GM19351 (cell line): ENCODE measurements around the gene SRD5A3.
"Not testable (repeated sequence)": the region's sequence is repeated elsewhere in the genome, so short reads cannot be mapped to it uniquely, and the experiment has no call there.

ENCODE experiments used
- ATAC-seq: cut with Tn5 transposase; IDR thresholded peaks from one replicate; pipeline ENCODE4 v1.9.1; 2021; ENCODE audit warnings: mild to moderate bottlenecking, moderate library complexity; ENCODE audit not compliant: unreplicated experiment

SRD5A3 gene

GRCh38 chr4:55345054-55345453 is 988 bp upstream of the SRD5A3 start:
- no peak for ATAC-seq

DNA sequence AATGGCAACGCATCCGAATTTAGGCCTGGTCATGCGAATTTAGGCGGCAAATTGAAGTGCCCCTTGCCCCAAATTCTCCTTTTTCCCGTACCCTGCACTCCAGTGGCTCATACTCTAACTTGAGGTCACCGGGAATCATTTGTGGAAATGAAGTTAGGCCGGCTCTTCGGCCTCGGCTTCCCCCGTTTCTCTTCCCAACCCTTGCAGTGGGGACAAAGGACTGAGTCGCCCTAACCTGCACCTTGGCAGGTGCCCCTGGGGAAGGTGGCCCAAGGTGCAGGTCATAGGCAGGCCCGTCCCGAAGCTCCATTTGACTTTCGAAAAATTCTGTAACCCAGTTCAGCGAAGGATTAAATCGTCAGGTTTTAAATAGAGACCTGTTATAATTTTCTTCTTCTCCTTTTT is 811 bp downstream of the SRD5A3 start:
- ATAC-seq: no peak

GRCh38 chr4:55347610-55348228 is 1.7 kb downstream of the SRD5A3 start:
- no peak for ATAC-seq

DNA sequence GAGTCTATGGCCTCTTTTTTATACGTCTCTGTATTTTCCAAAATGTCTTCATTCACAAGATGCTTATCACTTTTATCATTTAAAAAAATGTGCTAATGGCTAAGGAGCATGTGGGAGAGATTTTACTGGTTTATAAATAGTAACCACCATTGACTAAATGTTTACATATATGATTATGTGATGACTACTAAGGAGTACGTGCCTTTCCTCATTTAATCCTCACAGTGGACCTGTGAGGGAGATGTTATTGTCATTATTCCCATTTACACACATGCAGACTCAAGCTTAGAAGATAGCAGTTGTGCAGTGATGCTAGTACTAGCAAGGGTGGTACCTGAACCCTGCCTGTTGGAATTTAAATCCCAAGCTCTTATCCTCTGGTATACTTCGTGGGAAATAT is 2.4 kb downstream of the SRD5A3 start:
- no peak for ATAC-seq

DNA sequence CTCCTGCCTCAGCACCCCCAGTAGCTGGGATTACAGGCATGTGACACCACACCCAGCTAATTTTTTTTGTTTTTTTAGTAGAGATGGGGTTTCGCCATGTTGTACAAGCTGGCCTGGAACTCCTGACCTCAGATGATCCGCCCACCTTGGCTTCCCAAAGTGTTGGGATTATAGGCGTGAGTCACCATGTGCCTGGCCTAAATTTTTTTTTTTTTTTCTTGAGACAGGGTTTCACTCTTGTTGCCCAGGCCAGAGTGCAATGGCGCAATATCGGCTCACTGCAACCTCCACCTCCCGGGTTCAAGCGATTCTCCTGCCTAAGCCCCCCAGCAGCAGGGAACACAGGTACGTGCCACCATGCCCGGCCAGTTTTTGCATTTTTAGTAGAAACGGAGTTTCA is 4.8 kb downstream of the SRD5A3 start:
- not testable (repeated sequence) for ATAC-seq

DNA sequence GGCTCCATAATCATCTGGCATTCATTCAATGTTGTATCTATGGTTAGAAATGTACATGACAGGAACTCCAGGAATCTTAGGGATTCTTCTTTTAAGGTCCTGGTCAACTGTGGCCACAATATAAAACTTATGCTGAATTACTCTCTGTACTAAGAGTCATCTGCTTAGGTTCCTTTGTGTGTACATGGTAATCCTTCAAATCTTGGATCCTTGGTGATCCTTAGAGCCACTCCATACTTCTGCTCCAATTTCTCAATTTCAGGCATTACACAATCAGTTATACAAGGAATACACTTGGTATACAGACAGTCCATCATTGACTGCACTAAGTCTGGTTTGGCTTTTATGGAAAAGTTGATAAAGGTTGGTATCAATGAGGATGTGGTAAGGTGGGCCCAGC is 5.8 kb downstream of the SRD5A3 start:
- ATAC-seq: no peak

- ATAC-seq: no peak
These were observed 6.7 kb downstream of the SRD5A3 start for GRCh38 chr4:55352726-55353125.

- ATAC-seq: not testable (repeated sequence)
These were observed 7.2 kb downstream of the SRD5A3 start for GRCh38 chr4:55353228-55353747.

DNA sequence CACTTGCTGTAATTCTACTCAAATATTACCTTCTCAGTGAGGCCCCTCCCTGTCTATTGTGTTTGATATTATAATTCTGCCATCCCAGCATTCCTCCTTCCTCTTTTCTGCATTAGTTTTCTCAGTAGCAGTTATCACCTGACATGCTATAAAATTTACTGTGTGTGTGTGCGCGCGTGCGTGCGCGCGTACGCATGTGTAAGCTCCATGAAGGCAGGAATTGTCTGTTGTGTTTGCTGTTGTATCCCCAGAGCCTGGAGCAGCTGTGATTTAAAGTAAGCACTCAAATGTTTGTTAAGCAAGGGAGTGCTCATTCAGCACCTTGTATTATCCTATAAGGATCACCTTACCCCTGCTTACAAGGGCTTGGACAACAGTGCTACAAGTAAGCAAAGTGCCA is 8.6 kb downstream of the SRD5A3 start:
- ATAC-seq: no peak

- no peak for ATAC-seq
These were observed 9.5 kb downstream of the SRD5A3 start for GRCh38 chr4:55355555-55355954.

GRCh38 chr4:55356991-55357461 is 11.0 kb downstream of the SRD5A3 start:
- no peak for ATAC-seq

- ATAC-seq: no peak
These were observed 12.2 kb downstream of the SRD5A3 start for GRCh38 chr4:55358246-55358645.

- peak; percentile 86 for ATAC-seq
These were observed 12.6 kb downstream of the SRD5A3 start for GRCh38 chr4:55358668-55359067.

- no peak for ATAC-seq
These were observed 13.4 kb downstream of the SRD5A3 start for GRCh38 chr4:55359397-55359916.

DNA sequence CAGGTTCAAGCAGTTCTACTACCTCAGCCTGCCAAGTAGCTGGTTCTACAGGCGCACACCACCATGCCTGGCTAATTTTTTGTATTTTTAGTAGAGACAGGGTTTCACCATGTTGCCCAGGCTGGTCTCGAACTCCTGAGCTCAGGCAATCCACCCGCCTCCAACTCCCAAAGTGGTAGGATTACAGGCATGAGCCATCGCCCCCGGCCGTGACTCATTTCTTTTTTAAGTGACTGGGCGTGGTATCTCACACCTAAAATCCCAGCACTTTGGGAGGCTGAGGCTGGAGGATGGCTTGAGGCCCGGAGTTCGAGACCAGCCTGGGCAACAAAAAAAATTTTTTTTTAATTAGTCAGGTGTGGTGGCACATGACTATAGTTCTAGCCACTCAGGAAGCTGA is 16.9 kb downstream of the SRD5A3 start:
- not testable (repeated sequence) for ATAC-seq

- ATAC-seq: no peak
These were observed 17.8 kb downstream of the SRD5A3 start for GRCh38 chr4:55363691-55364351.

- no peak for ATAC-seq
These were observed 18.8 kb downstream of the SRD5A3 start for GRCh38 chr4:55364691-55365344.

DNA sequence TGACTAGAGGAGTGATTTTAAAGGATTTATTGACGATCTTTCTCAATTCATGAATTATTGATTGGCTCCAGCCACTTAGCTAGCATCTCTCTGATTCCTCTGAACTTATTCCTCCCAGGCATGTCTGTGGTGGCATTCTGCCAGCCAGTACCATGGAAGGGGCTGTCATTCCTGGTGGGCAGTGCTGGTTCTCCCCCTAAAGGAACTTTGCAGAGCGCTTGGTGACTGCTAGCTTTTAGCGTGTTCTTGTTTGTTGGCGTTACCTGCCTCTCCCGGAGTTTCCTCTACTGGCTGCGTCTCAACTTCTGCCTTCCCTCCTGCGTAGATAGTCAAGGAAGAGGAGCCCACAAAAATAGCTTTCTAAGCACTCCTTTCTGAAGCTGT is 19.3 kb downstream of the SRD5A3 start:
- ATAC-seq: no peak

DNA sequence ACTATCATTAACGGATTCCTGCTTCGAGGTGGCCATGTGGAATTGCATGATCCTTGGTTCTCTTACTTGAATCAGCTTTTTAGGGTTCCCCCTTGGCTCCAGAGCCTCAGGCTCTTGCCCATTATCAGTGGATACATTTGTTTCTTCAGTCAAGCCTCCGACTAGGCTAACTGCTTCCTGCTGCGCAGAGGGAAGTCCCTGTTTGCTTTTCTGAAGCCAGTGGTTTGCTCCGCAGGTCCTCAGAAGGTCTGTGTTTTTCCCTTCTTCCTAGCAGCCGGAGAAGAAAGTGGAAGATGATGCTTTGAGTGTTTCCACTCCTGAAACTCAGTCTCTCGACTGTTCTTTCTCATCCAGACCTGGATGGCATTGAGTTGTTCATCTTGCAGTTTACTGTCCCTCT is 20.6 kb downstream of the SRD5A3 start:
- ATAC-seq: no peak

GRCh38 chr4:55367084-55367722 is 21.2 kb downstream of the SRD5A3 start:
- no peak for ATAC-seq

DNA sequence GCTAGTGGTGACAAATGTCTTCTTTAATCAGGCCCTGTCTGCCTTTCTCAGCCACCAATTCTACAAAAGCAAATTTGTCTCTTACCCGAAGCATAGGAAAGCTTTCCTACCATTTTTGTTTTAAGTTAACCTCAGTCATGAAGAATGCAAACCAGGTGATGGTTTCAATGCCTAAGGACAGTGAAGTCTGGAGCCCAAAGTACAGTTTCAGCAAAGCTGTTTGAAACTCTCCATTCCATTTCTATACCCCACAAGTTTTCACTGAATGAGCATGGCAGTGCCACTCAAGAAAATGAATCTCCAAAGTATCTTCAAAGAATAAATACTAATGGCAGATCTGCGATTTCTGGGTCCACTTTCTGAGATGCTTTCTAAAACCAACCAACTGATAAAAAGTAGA is 23.9 kb downstream of the SRD5A3 start:
- no peak for ATAC-seq
